ENCODE results near the gene PROM1. TPM values are rescaled to one million over a fixed set of nuclear protein-coding genes. Genes with fewer than 3 reads are reported as not detected.
A peak's percentile ranks its signal among the peaks of the same experiment; 100 is the strongest.

Gene PROM1
- total and polyA plus RNA-seq, 2 of the 13 experiments (the other 11 are each of a cell fraction or from before 2014, with no cell fraction given): 3.9 to 16.4 TPM

- TF ChIP-seq FOXP1 (IDR thresholded peaks at IDR 0.05): no peak
- no peak for TF ChIP-seq FOXP1 (CRISPR knock-in tag; IDR thresholded peaks at IDR 0.05)
- TF ChIP-seq ZNF563 (CRISPR knock-in tag; IDR thresholded peaks at IDR 0.05): no peak
- no peak for TF ChIP-seq NR2F6 (IDR thresholded peaks at IDR 0.05)
- no peak for TF ChIP-seq NR2F6 (CRISPR knock-in tag; IDR thresholded peaks at IDR 0.05)
Measured at GRCh38 chr4:16106956-16107355, 23.1 kb upstream of the PROM1 start (continued).

- Histone ChIP-seq H3K9ac (ENCODE audit: insufficient read depth, low read depth, low read length) (no peak overlapping the region), H3K4me2 (ENCODE audit: low read depth, low read length) (no peak overlapping the region), H3K4me3 (replicated peaks in 1 of 3; ENCODE audit: insufficient read depth in 1 of 3, low read depth in 2 of 3, low read length in 3 of 3) (no peak overlapping the region), H3K9me3 (ENCODE audit: low read length) (no peaks in the 10 kb centered on the region), H3K36me3 (replicated peaks in 1 of 2; ENCODE audit: control insufficient read depth in 1 of 2, insufficient read depth in 2 of 2, low read length in 2 of 2) (no peaks in the 10 kb centered on the region), H3K27ac (ENCODE audit: extremely low read length, insufficient read depth, low read length) (no peak overlapping the region), H2AFZ (ENCODE audit: low read length) (no peak overlapping the region), H3K4me1 (ENCODE audit: insufficient read depth, low read length) (0 out of 2 replicates have a peak, but pooled peaks cover under 1% of the 10 kb centered on the region), H3K79me2 (ENCODE audit: insufficient read depth, low read length) (no peaks in the 10 kb centered on the region), H3K27me3 (ENCODE audit: control insufficient read depth in 1 of 2, insufficient read depth in 2 of 2, low read length in 2 of 2) (peaks cover 2 to 22% of the 10 kb centered on the region in 2 experiments; a peak in 2 of 5 replicates), H4K20me1 (ENCODE audit: insufficient read depth, low read length) (no peaks in the 10 kb centered on the region)
- intact Hi-C loops (cut with micrococcal nuclease; ENCODE audit: unreplicated experiment): no loop called here
- no TSS peak for BruUV-seq (replicated peaks)
- CTCF ChIA-PET (ENCODE audit: low intra/inter-chr PET ratio, low total read pairs): no interaction called here
- FAIRE-seq (no peak), DNase-seq (ENCODE audit: low spot score) (no peak), ATAC-seq (no peak)
- in situ Hi-C loops (cut with HindIII; ENCODE audit: extremely low pct_ligation_motif_present, low pct_unique_long_range_greater_than_20kb): no loop called here
- 27% methylated on average over 2 of the region's 2 CpGs for WGBS (ENCODE audit: low lambda C conversion rate)
- POLR2A ChIA-PET: no interaction called here
- TF ChIP-seq FOSL2 (CRISPR knock-in tag; IDR thresholded peaks at IDR 0.05): no peak
- no peak for TF ChIP-seq GATAD1 (CRISPR knock-in tag; IDR thresholded peaks at IDR 0.05)
- TF ChIP-seq FOXO4 (CRISPR knock-in tag; conservative IDR thresholded peaks at IDR 0.05): 0 out of 2 replicates have a peak, but pooled peaks have one; percentile 14
Measured at GRCh38 chr4:16104520-16104919, 20.7 kb upstream of the PROM1 start.

- no peaks in the 10 kb centered on the region for H3K36me3 ChIP-seq (replicated peaks in 1 of 2; ENCODE audit: control insufficient read depth in 1 of 2, insufficient read depth in 2 of 2, low read length in 2 of 2)
- H3K4me3 ChIP-seq (replicated peaks in 1 of 3; ENCODE audit: insufficient read depth in 1 of 3, low read depth in 2 of 3, low read length in 3 of 3): no peak overlapping the region
- DNase-seq (ENCODE audit: low spot score) (no peak), ATAC-seq (no peak), FAIRE-seq (no peak)
- H3K9me3 ChIP-seq (ENCODE audit: low read length): no peaks in the 10 kb centered on the region
- peaks cover 2 to 22% of the 10 kb centered on the region in 2 experiments; a peak in 2 of 5 replicates for H3K27me3 ChIP-seq (ENCODE audit: control insufficient read depth in 1 of 2, insufficient read depth in 2 of 2, low read length in 2 of 2)
- WGBS (ENCODE audit: low lambda C conversion rate): 61% methylated on average over 7 of the region's 7 CpGs
- no peaks in the 10 kb centered on the region for H3K4me1 ChIP-seq (ENCODE audit: insufficient read depth, low read length)
- intact Hi-C loops (cut with micrococcal nuclease; ENCODE audit: unreplicated experiment) (no loop called here), in situ Hi-C loops (cut with HindIII; ENCODE audit: extremely low pct_ligation_motif_present, low pct_unique_long_range_greater_than_20kb) (no loop called here)
- no peaks in the 10 kb centered on the region for H4K20me1 ChIP-seq (ENCODE audit: insufficient read depth, low read length)
- no peak overlapping the region for H3K9ac ChIP-seq (ENCODE audit: insufficient read depth, low read depth, low read length)
- CTCF ChIA-PET (ENCODE audit: low intra/inter-chr PET ratio, low total read pairs): no interaction called here
- no peak overlapping the region for H2AFZ ChIP-seq (ENCODE audit: low read length)
- no peak overlapping the region for H3K4me2 ChIP-seq (ENCODE audit: low read depth, low read length)
- POLR2A ChIA-PET: no interaction called here
- H3K27ac ChIP-seq (ENCODE audit: extremely low read length, insufficient read depth, low read length): no peak overlapping the region
- BruUV-seq (replicated peaks): no TSS peak
- H3K79me2 ChIP-seq (ENCODE audit: insufficient read depth, low read length): no peaks in the 10 kb centered on the region
- TF ChIP-seq HMG20A (CRISPR knock-in tag; IDR thresholded peaks at IDR 0.05; ENCODE audit: borderline replicate concordance) (no peak), GATAD2A (CRISPR knock-in tag; IDR thresholded peaks at IDR 0.05) (no peak), ZNF138 (CRISPR knock-in tag; IDR thresholded peaks at IDR 0.05; ENCODE audit: low read depth) (no peak), CTCF (CRISPR knock-in tag; IDR thresholded peaks at IDR 0.05) (no peak), HES4 (CRISPR knock-in tag; IDR thresholded peaks at IDR 0.05; ENCODE audit: borderline replicate concordance) (no peak), KAT2B (IDR thresholded peaks at IDR 0.05; ENCODE audit: borderline replicate concordance, low read depth, low read length) (no peak), NFE2L1 (CRISPR knock-in tag; IDR thresholded peaks at IDR 0.05; ENCODE audit: borderline replicate concordance) (no peak), KDM6A (CRISPR knock-in tag; IDR thresholded peaks at IDR 0.05; ENCODE audit: low read depth) (no peak), ZNF839 (CRISPR knock-in tag; IDR thresholded peaks at IDR 0.05; ENCODE audit: borderline replicate concordance) (no peak), GABPB1 (CRISPR knock-in tag; IDR thresholded peaks at IDR 0.05) (no peak), RBAK (CRISPR knock-in tag; IDR thresholded peaks at IDR 0.05) (no peak)
Measured at GRCh38 chr4:16102356-16102755, 18.5 kb upstream of the PROM1 start.

Measured in HepG2 (cell line).